DND-41 (cell line): ENCODE measurements around the gene SPINT2.

ENCODE experiments used
- ATAC-seq: fragments of 200-7000 bp; cut with Tn5 transposase; 3 replicates; pipeline ENCODE4 v1.9.1; 2021; ENCODE audit warnings: low read depth; ENCODE audit not compliant: insufficient read depth
- DNase-seq: peaks from one replicate; pipeline ENCODE4 v3.0.0-alpha.2; 2020
- H2AFZ ChIP-seq: 2 replicates; pipeline ENCODE4 v1.6.0; 2012; ENCODE audit warnings: low read depth, low read length
- H3K27ac ChIP-seq: 2 replicates; pipeline ENCODE4 v1.5.1; 2012; ENCODE audit warnings: low read length, inconsistent platforms
- H3K27me3 ChIP-seq: fragments of 200-600 bp; sonication (generic); 2 replicates; pipeline ENCODE4 v1.6.0; 2012; ENCODE audit warnings: low read length, mild to moderate bottlenecking, inconsistent platforms; ENCODE audit not compliant: insufficient read depth, poor library complexity
- H3K36me3 ChIP-seq: 2 replicates; pipeline ENCODE4 v1.5.1; 2012; ENCODE audit warnings: low read length, inconsistent platforms; ENCODE audit not compliant: insufficient read depth
- H3K4me1 ChIP-seq: 2 replicates; pipeline ENCODE4 v1.5.1; 2012; ENCODE audit warnings: mild to moderate bottlenecking, low read length; ENCODE audit not compliant: insufficient read depth
- H3K4me2 ChIP-seq: 2 replicates; pipeline ENCODE4 v1.6.0; 2012; ENCODE audit warnings: mild to moderate bottlenecking, moderate library complexity, low read length, inconsistent platforms; ENCODE audit not compliant: insufficient read depth
- H3K4me3 ChIP-seq, 2 experiments: fragments of 200-600 bp in 1 of 2; shearing (Covaris generic) in 1 of 2; 2 replicates each; pipeline ENCODE4 v1.5.1; 2012 to 2016; ENCODE audit warnings: inconsistent platforms in 2 of 2, low read length in 2 of 2, mild to moderate bottlenecking in 2 of 2, low read depth in 1 of 2, moderate library complexity in 1 of 2
- H3K79me2 ChIP-seq: 2 replicates; pipeline ENCODE4 v1.6.0; 2012; ENCODE audit warnings: low read length, inconsistent platforms; ENCODE audit not compliant: insufficient read depth
- H3K9ac ChIP-seq: 2 replicates; pipeline ENCODE4 v1.6.0; 2012; ENCODE audit warnings: low read depth, mild to moderate bottlenecking, inconsistent platforms, low read length, moderate library complexity
- H3K9me3 ChIP-seq: 2 replicates; pipeline ENCODE4 v1.5.1; 2012; ENCODE audit warnings: low read length, moderate library complexity, mild to moderate bottlenecking, inconsistent platforms; ENCODE audit not compliant: insufficient read depth, severe bottlenecking
- H4K20me1 ChIP-seq: 2 replicates; pipeline ENCODE4 v1.6.0; 2012; ENCODE audit warnings: low read length; ENCODE audit not compliant: insufficient read depth
- CTCF ChIP-seq: IDR thresholded peaks from 2 replicates; pipeline ENCODE4 v1.5.1; 2012; ENCODE audit warnings: borderline replicate concordance, low read length, moderate library complexity, mild to moderate bottlenecking; ENCODE audit not compliant: poor library complexity, severe bottlenecking; ENCODE audit errors: extremely low read depth
- EZH2 ChIP-seq: IDR thresholded peaks from 3 replicates; pipeline ENCODE4 v1.6.1; 2012; ENCODE audit warnings: borderline replicate concordance, low read depth, mild to moderate bottlenecking, moderate library complexity, low read length, inconsistent platforms; ENCODE audit not compliant: severe bottlenecking

The SPINT2 gene

GRCh38 chr19:38250821-38251563, 13.4 kb upstream of the SPINT2 start:
- TF ChIP-seq CTCF (no peak), EZH2 (no peak)
- Histone ChIP-seq H3K9ac (no peak overlapping the region), H3K36me3 (no peaks in the 10 kb centered on the region), H3K79me2 (no peaks in the 10 kb centered on the region), H3K9me3 (no peaks in the 10 kb centered on the region), H3K27me3 (no peaks in the 10 kb centered on the region), H3K4me3 (no peak overlapping the region), H2AFZ (no peak overlapping the region), H4K20me1 (no peaks in the 10 kb centered on the region), H3K4me2 (no peak overlapping the region), H3K4me1 (no peaks in the 10 kb centered on the region), H3K27ac (no peak overlapping the region)
- DNase-seq (no peak), ATAC-seq (no peak)

- Histone ChIP-seq H3K27me3 (no peaks in the 10 kb centered on the region), H3K27ac (no peak overlapping the region), H3K9ac (no peak overlapping the region), H2AFZ (no peak overlapping the region), H3K4me2 (no peak overlapping the region), H3K4me3 (no peak overlapping the region), H3K36me3 (no peaks in the 10 kb centered on the region), H4K20me1 (no peaks in the 10 kb centered on the region), H3K79me2 (no peaks in the 10 kb centered on the region), H3K9me3 (no peaks in the 10 kb centered on the region), H3K4me1 (no peaks in the 10 kb centered on the region)
- DNase-seq (no peak), ATAC-seq (no peak)
- TF ChIP-seq EZH2 (no peak), CTCF (no peak)
Measured at GRCh38 chr19:38251564-38252051, 12.8 kb upstream of the SPINT2 start.

- Histone ChIP-seq H4K20me1 (no peaks in the 10 kb centered on the region), H3K4me1 (no peaks in the 10 kb centered on the region), H3K9me3 (no peaks in the 10 kb centered on the region), H3K79me2 (no peaks in the 10 kb centered on the region), H3K27me3 (no peaks in the 10 kb centered on the region), H2AFZ (no peak overlapping the region), H3K27ac (no peak overlapping the region), H3K9ac (no peak overlapping the region), H3K36me3 (no peaks in the 10 kb centered on the region), H3K4me2 (no peak overlapping the region), H3K4me3 (no peak overlapping the region)
- DNase-seq = no peak
- TF ChIP-seq CTCF (no peak), EZH2 (no peak)
- ATAC-seq = no peak
Measured at GRCh38 chr19:38252385-38252784, 12.0 kb upstream of the SPINT2 start.
